GM13977 (cell line): ENCODE measurements around the gene SLC37A3.
"Not testable (repeated sequence)": the region's sequence is repeated elsewhere in the genome, so short reads cannot be mapped to it uniquely, and the experiment has no call there.

Experiments used
- DNase-seq: peaks from one replicate; pipeline ENCODE4 v3.0.0; 2012; ENCODE audit warnings: low spot score
- CTCF ChIP-seq: IDR thresholded peaks from 2 replicates; pipeline ENCODE4 v1.5.1; 2012; ENCODE audit warnings: mild to moderate bottlenecking, control low read depth; ENCODE audit not compliant: insufficient read depth; ENCODE audit errors: extremely low read depth, missing control alignments
- in situ Hi-C: fragments of 300-500 bp; cut with MboI; formaldehyde crosslinking; loops from one replicate; pipeline ENCODE4 v1.12.0; 2022; ENCODE audit warnings: low sequenced_read_pairs, low pct_unique_long_range_greater_than_20kb, mixed read lengths, inconsistent platforms; ENCODE audit not compliant: unreplicated experiment

The SLC37A3 gene

GRCh38 chr7:140317597-140317996, 80.7 kb downstream of the SLC37A3 start:
- in situ Hi-C loops = no loop called here
- TF ChIP-seq CTCF = no peak
- DNase-seq = no peak

- in situ Hi-C loops = no loop called here
- no peak for DNase-seq
- no peak for TF ChIP-seq CTCF
Observed at GRCh38 chr7:140316165-140316661, 82.1 kb downstream of the SLC37A3 start.

- no peak for DNase-seq
- no peak for TF ChIP-seq CTCF
- in situ Hi-C loops = no loop called here
Observed at GRCh38 chr7:140315498-140316164, 82.7 kb downstream of the SLC37A3 start.

- DNase-seq = no peak
- TF ChIP-seq CTCF = no peak
Observed at GRCh38 chr7:140314573-140315480, 83.5 kb downstream of the SLC37A3 start.

GRCh38 chr7:140312141-140312846, 86.0 kb downstream of the SLC37A3 start:
- in situ Hi-C loops = no loop called here
- no peak for TF ChIP-seq CTCF
- no peak for DNase-seq

More at GRCh38 chr7:140314573-140315480, 83.5 kb downstream of the SLC37A3 start:
- in situ Hi-C loops = no loop called here

GRCh38 chr7:140311128-140311527, 87.2 kb downstream of the SLC37A3 start:
- in situ Hi-C loops, DNase-seq: not testable (repeated sequence)
